KG1 (cell line): ENCODE data around the gene CCDC81.
"Not testable (repeated sequence)": the region's sequence is repeated elsewhere in the genome, so short reads cannot be mapped to it uniquely, and the experiment has no call there.

Experiments
- DNase-seq: peaks from one replicate; lab custom pipeline; 2025; lab: John Stamatoyannopoulos, UW

The CCDC81 gene

DNA sequence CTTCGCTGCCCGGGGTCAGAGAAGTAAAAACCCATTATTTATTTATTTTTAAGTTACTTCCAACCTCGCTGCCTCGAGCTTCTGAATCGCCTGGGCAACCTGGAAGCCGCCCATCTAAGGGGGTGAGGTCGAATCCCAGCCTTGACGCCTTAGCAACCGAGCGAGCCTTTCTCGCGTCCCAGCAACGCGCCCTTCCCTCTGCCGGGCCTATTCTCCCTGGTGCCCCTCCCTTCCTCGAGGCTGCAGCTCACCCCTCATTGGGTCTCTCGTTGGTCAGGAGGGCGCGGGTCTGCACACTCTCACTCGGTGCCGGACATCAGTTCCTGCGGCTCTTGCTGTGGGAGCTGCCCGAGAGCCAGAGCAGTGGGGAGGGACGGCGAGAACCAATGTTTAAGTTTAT is at the start of gene CCDC81:
Gene CCDC81 (plus strand): TSS at position 302 of the 400 bp plus-strand sequence. CDS start 277 bp downstream, outside the sequence.
- no peak for DNase-seq

DNA sequence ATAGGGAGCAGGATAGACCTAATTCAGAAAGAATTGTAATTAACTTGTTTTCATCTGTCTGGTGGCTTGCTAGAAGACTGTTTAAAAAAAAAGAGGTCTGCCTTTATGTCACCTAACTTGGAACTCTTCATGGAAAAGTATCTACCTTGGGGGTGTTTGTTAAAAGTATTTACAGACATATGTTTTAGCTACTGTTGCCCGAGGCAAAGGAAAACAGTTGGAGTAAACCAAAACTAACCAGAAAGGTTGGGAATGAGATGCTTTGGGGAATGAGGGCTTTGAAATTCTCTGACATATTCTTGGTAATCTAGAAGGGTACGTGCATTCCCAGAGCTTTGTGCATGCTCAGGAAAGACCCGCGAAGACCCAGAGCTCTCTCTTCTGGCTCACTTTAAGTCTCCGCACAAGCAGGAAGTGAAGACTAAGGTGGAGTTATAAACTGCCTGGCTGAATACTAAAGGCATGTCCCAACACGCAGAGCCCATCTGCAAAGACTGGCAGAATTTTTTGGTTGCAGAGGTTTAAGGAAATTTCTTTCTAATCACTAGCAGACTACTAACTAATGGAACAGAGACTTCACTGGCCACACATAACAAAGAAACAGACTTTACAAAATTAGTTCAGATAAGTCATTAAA is 39.4 kb upstream of the CCDC81 start:
- no peak for DNase-seq

GRCh38 chr11:86337227-86337626 is 37.5 kb upstream of the CCDC81 start:
- no peak for DNase-seq

- no peak for DNase-seq
Measured at GRCh38 chr11:86341382-86341781, 33.3 kb upstream of the CCDC81 start.

DNA sequence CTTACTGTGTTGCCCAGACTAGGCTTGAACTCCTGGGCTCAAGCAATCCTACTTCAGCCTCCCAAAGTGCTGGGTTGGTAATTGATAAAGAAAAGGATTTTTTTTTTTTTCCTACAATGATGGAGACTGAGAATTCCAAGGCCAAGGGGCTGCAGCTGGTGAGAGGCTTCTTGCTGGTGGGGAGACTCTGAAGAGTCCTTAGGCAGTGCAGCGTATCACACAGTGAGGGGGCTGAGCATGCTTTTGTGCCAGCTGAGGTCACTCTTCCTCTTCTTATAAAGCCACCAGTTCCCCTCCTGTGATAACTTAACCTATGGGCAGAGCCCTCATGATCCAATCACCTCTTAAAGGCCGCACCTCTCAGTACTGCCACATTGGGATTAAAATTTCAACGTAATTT is 28.2 kb upstream of the CCDC81 start:
- DNase-seq: no peak

- DNase-seq: no peak
Measured at GRCh38 chr11:86355256-86355655, 19.4 kb upstream of the CCDC81 start.

DNA sequence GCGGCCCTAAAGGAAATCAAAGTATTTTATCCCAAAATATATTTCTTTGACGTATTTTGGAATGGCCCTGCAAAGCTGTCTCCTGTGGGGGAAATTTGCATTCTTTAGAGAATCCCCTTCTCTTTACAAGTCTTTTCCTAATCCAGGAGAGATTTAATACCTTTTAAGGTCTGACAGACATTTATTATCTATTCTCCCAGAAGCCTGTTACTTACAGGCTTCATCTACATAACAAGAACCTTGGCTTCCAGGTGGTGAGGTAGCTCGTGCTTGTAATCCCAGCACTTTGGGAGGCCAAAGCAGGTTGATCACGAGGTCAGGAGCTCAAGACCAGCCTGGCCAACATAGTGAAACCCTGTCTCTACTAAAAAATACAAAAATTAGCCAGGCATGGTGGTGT is 17.3 kb upstream of the CCDC81 start:
- not testable (repeated sequence) for DNase-seq

DNA sequence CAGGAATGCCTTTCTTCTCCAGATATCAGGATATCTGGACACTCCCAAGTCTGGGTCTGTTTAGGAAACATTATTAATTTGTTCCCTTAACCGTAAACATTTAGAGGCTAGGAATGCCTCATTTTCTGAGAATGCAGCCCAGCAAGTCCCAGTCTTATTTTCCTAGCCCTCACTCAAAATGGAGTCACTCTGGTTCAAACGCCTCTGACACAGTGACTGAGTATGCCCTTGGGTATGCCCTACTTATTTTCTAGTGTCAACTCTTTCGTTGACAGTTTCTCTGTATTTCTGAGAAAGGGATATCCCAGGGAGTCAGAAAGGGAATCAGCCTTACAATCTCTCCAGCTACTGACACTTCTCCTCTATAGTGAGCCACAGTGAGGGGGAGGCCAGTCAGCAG is 16.0 kb upstream of the CCDC81 start:
- no peak for DNase-seq

DNA sequence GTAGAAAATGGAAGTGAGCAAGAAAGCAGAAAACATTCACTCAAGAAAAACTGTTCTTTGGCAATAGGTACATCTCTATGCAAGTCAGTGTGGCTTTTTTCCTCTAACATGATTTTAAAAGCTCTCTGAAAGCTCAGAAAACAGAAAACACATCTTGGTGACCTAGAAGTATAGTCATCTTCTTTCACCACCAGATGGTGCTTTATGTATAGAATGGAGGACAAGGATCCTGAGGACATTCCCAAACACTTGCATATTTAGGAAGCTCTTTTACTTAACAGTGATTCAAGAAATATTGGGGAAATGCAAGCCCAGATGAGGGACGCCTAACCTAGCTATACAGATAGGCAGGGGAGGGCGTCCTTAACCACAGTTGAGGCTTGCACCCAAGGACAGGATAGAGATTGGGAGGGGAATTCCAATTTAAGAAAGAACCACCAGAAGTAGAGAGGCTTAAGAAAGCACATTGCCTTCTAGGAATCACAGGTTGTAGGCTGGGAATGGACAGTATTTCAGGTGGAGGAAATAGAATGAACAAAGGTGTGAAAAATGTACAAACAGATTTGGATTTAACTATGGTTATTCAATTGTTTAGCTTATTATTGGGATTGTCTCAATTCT is 13.8 kb upstream of the CCDC81 start:
- no peak for DNase-seq

- DNase-seq: no peak
Measured at GRCh38 chr11:86363424-86363823, 11.3 kb upstream of the CCDC81 start.

DNA sequence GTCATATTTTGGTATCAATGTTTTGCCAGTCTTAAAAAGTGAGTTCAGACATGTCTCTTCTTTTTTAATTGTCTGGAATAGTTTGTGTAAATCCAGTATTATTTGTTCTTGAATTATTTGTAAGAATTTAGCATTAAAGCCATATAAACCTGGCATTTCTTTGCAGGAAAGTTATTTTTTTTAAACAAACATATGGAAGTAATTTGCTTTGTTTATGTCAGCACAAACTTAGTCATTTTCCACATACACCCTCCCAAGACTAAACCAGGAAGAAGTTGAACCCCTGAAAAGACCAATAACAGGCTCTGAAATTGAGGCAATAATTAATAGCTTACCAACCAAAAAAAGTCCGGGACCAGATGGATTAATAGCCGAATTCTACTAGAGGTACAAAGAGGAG is 9.1 kb upstream of the CCDC81 start:
- no peak for DNase-seq

DNA sequence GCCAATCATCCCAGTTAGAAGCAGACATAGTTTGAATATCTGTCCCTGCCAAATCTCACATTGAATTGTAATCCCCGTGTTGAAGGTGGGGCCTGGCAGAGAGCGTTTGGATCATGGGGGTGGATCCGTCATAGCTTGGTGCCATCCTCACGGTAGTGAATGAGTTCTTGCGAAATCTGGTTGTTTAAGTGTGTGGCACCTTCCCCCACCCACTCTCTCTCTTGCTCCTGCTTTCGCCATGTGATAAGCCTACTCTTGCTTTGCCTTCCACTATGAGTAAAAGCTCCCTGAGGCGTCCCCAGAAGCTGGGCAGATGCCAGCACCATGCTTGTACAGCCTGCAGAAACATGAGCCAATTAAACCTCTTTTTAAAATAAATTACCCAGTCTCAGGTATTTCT is 5.0 kb upstream of the CCDC81 start:
- DNase-seq: no peak

DNA sequence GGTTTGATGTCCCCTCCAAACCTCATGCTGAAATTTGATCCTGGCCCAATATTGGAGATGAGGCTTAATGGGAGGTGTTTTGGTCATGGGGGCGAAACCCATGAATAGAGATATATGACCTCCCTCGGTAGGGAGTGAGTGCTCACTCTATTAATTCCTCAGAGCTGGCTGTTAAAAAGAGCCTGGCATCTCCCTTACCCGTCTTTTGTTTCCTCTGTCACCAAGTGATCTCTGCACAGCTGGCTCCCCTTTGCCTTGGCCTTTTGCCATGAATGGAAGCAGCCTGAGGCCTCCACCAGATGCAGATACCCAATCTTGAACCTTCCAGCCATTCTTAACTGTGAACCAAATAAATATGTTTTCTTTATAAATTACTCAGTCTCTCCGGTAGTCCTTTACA is 4.5 kb upstream of the CCDC81 start:
- no peak for DNase-seq

DNA sequence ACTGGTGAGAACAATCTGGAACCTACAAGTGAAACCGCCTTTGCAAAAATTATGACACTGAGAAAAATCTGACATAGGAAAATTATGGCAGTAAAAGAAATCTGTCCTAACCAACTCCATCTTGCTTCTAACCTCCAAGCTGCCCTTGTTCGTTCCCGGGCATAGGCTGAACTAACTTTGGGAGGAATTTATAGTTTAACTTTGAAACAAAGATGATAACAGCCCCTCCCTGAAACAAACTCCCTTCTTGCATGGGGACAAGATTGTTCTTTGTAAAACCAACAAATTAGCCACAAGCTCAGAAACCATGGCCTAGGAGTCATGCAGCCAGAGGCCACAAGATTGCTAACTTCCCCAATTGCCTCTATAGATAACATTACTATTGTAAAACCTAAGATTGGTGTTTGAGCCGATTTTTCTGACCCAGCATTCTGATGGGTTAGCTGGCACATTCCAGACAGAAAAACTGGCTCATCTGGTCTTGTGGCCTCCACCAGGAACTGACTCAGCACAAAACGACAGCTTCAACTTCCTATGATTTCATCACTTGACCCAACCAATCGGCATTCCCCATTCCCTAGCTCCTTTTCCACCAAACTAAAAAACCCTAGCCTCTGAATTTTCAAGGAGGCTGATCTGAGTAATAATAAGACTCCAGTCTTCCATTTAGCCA is 3.6 kb upstream of the CCDC81 start:
- DNase-seq: no peak

- DNase-seq: no peak
Measured at GRCh38 chr11:86372041-86372440, 2.6 kb upstream of the CCDC81 start.

GRCh38 chr11:86372586-86372985 is 2.1 kb upstream of the CCDC81 start:
- DNase-seq: no peak

GRCh38 chr11:86374069-86374468 is 618 bp upstream of the CCDC81 start:
- no peak for DNase-seq

DNA sequence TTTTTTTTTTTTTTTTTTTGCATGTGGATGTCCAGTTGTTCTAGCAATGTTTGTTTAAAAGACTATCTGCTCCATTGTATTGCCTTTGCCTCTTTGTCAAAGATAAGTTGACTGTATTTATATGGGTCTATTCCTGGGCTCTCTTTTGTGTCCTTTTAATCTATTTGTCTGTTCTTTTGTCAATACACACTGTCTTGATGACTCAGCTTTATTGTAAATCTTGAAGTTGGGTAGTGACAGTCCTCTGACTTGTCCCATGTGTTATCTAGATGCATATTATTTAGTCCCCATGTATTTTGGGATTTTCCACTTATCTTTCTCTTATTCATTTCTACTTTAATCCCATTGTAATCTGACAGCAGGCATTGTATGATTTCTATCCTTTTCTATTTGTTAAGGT is 3.3 kb downstream of the CCDC81 start:
- no peak for DNase-seq

- no peak for DNase-seq
Measured at GRCh38 chr11:86380295-86381059, 5.8 kb downstream of the CCDC81 start.

- no peak for DNase-seq
Measured at GRCh38 chr11:86383041-86383955, 8.6 kb downstream of the CCDC81 start.

GRCh38 chr11:86386283-86386682 is 11.6 kb downstream of the CCDC81 start:
- no peak for DNase-seq

DNA sequence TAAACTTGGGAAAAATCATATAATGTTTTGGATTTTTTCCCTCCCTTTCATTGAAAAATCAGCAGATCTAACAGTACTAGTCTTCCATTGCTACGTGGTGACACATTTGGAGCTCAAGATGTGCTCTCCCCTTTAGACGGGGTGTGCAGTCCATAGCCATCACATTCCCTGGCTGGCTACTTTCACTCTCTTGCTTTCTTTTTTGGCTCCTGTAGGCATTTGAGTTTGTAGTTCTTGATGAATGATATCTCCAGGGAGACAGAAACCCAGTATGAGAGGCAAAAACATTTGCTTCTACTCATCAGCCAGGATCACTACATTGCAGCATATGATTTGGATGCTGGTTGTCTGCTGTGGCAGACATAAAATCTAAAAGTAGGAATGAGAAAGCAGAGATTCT is 12.1 kb downstream of the CCDC81 start:
- DNase-seq: no peak
